Measurements from ENCODE around the gene AAGAB.

GRCh38 chr15:67303490-67304363 is 49.3 kb upstream of the AAGAB start:
- TF ChIP-seq CTCF (IDR thresholded peaks at IDR 0.05) = peak; percentile 69
- no peak for TF ChIP-seq EZH2 (IDR thresholded peaks at IDR 0.05; ENCODE audit: borderline replicate concordance, insufficient read depth, low read depth, low read length, poor library complexity, severe bottlenecking)

Data from B cell (primary cell).